K562 (cell line): ENCODE results near the gene ACAD10. TPM values are rescaled to one million over a fixed set of nuclear protein-coding genes. Genes with fewer than 3 reads are reported as not detected.

Experiments used
- ATAC-seq: fragments of 200-7000 bp; cut with Tn5 transposase; 3 replicates; pipeline ENCODE4 v1.9.1; 2020; ENCODE audit warnings: moderate library complexity
- BruUV-seq: library from RNA; stranded (reverse); fragments of 400-500 nt; replicated peaks from 2 replicates; lab custom pipeline; 2021; lab: Mats Ljungman, UMichigan
- CTCF ChIA-PET: fragments of 300-600 bp; formaldehyde crosslinking; extraction: SDS; loops from one replicate; lab custom pipeline; 2021; ENCODE audit warnings: low intra/inter-chr PET ratio; lab: Yijun Ruan, JAX
- POLR2A ChIA-PET: fragments of 300-600, 350-650 bp; sonication (Branson Sonifier 250); formaldehyde crosslinking; extraction: SDS; loops from one replicate; lab custom pipeline; 2021; ENCODE audit warnings: antibody characterized with exemption, inconsistent platforms; lab: Yijun Ruan, JAX
- DNase-seq, 4 experiments: peaks; one replicate each; pipeline versions ENCODE4 v3.0.0 to v3.0.0-alpha.2; 2011 to 2018; ENCODE audit warnings: low spot score in 3 of 4, mixed read lengths in 3 of 4; ENCODE audit errors: extremely low read depth in 1 of 4
- FAIRE-seq: peaks from 2 replicates; lab custom pipeline; 2011; peaks lifted over from hg19 to GRCh38; lab: Jason Lieb, UNC
- H2AFZ ChIP-seq: 2 replicates; pipeline ENCODE4 v1.6.0; 2011; ENCODE audit warnings: low read depth, low read length, control low read depth, inconsistent platforms
- H3K27ac ChIP-seq: fragments of 200-600 bp; 3 replicates; pipeline ENCODE4 v1.8.0; 2011; ENCODE audit warnings: low read depth, mild to moderate bottlenecking, control low read depth, inconsistent platforms, low read length, moderate library complexity, mixed read lengths; ENCODE audit errors: extremely low read depth
- H3K27me3 ChIP-seq, 2 experiments: fragments of 300-600 bp in 1 of 2; 2 replicates in 1 of 2; 3 replicates in 1 of 2; pipeline versions ENCODE4 v1.6.0 to v1.8.0; 2011; ENCODE audit warnings: inconsistent platforms in 2 of 2, low read length in 2 of 2, mild to moderate bottlenecking in 1 of 2, mixed read lengths in 1 of 2, moderate library complexity in 1 of 2; ENCODE audit not compliant: control insufficient read depth in 2 of 2, insufficient read depth in 2 of 2
- H3K36me3 ChIP-seq: fragments of 300-600 bp; 3 replicates; pipeline ENCODE4 v1.8.0; 2011; ENCODE audit warnings: mild to moderate bottlenecking, low read length, inconsistent platforms; ENCODE audit not compliant: control insufficient read depth, insufficient read depth
- H3K4me1 ChIP-seq, 2 experiments: fragments of 200-600 bp in 1 of 2; replicated peaks in 1 of 2; 2 replicates in 1 of 2; 3 replicates in 1 of 2; pipeline versions ENCODE4 v1.5.1 to v1.8.0; 2011; ENCODE audit warnings: inconsistent platforms in 2 of 2, low read length in 2 of 2, mild to moderate bottlenecking in 1 of 2, mixed read lengths in 1 of 2, moderate library complexity in 1 of 2; ENCODE audit not compliant: control insufficient read depth in 2 of 2, insufficient read depth in 2 of 2
- H3K4me2 ChIP-seq: 2 replicates; pipeline ENCODE4 v1.6.1; 2011; ENCODE audit warnings: low read length, control low read depth, inconsistent platforms, mixed read lengths; ENCODE audit not compliant: insufficient read depth
- H3K4me3 ChIP-seq: fragments of 200-600 bp; sonication (generic), shearing (Covaris generic); 2 replicates; pipeline ENCODE4 v1.5.1; 2016; ENCODE audit warnings: control low read depth, inconsistent platforms
- H3K79me2 ChIP-seq: fragments of 200-600 bp; 3 replicates; pipeline ENCODE4 v1.8.0; 2011; ENCODE audit warnings: low read length, inconsistent platforms; ENCODE audit not compliant: control insufficient read depth, insufficient read depth
- H3K9ac ChIP-seq, 2 experiments: 2 replicates each; pipeline versions ENCODE4 v1.6.0 to v1.6.1; 2011; ENCODE audit warnings: low read depth in 2 of 2, low read length in 2 of 2, control low read depth in 1 of 2, inconsistent platforms in 1 of 2, mild to moderate bottlenecking in 1 of 2, mixed read lengths in 1 of 2; ENCODE audit not compliant: insufficient read depth in 1 of 2
- H3K9me1 ChIP-seq: one replicate; pipeline ENCODE4 v1.6.0; 2011; ENCODE audit warnings: inconsistent platforms, mild to moderate bottlenecking, low read length, moderate library complexity; ENCODE audit not compliant: control insufficient read depth, insufficient read depth
- H3K9me3 ChIP-seq: replicated peaks from 2 replicates; pipeline ENCODE4 v1.5.1; 2011; ENCODE audit warnings: low read depth, low read length, inconsistent platforms; ENCODE audit not compliant: control insufficient read depth, insufficient read depth
- H4K20me1 ChIP-seq: replicated peaks from 2 replicates; pipeline ENCODE4 v1.6.1; 2011; ENCODE audit warnings: low read length, inconsistent platforms, mixed read lengths; ENCODE audit not compliant: control insufficient read depth, insufficient read depth
- BHLHE40 ChIP-seq: IDR thresholded peaks from 2 replicates; pipeline ENCODE4 v1.6.1; 2011; ENCODE audit warnings: low read length, improper control_type of control experiment
- C11orf30 ChIP-seq: fragments of 450-650 bp; IDR thresholded peaks from 2 replicates; pipeline ENCODE4 v1.6.1; 2016; ENCODE audit warnings: low read depth, mild to moderate bottlenecking
- CREM ChIP-seq: IDR thresholded peaks from 2 replicates; pipeline ENCODE4 v1.6.1; 2014; ENCODE audit warnings: antibody characterized with exemption, low read depth
- EGR1 ChIP-seq: fragments of 450-650 bp; conservative IDR thresholded peaks from 2 replicates; pipeline ENCODE4 v1.6.1; 2017; ENCODE audit warnings: mild to moderate bottlenecking
- MAFF ChIP-seq: IDR thresholded peaks from 2 replicates; pipeline ENCODE4 v1.6.1; 2012; ENCODE audit warnings: low read length, improper control_type of control experiment
- MAFG ChIP-seq: fragments of 450-650 bp; conservative IDR thresholded peaks from 2 replicates; pipeline ENCODE4 v1.6.1; 2016; ENCODE audit warnings: missing genetic modification characterization, missing compliant biosample characterization
- MAFK ChIP-seq: IDR thresholded peaks from 2 replicates; pipeline ENCODE4 v1.6.1; 2011; ENCODE audit warnings: low read length, improper control_type of control experiment
- SIN3B ChIP-seq: fragments of 450-650 bp; IDR thresholded peaks from 2 replicates; pipeline ENCODE4 v1.6.1; 2017; ENCODE audit warnings: low read depth, mild to moderate bottlenecking, moderate library complexity
- TCFL5 ChIP-seq: fragments of 250-450 bp; sonication (Bioruptor Pico); conservative IDR thresholded peaks from 2 replicates; pipeline ENCODE4 v1.6.1; 2021; ENCODE audit warnings: mild to moderate bottlenecking, moderate library complexity, matching md5 sums
- TEAD1 ChIP-seq, 2 experiments: fragments of 450-650 bp in 1 of 2; sonication (generic) in 1 of 2; formaldehyde crosslinking; IDR thresholded peaks; 2 replicates each; pipeline versions ENCODE4 v1.4.0 to v1.8.0; 2020 to 2022; ENCODE audit warnings: mild to moderate bottlenecking in 2 of 2, missing genetic modification reagents in 1 of 2
- XRCC3 ChIP-seq: fragments of 450-650 bp; IDR thresholded peaks from 2 replicates; pipeline ENCODE4 v1.6.1; 2017; ENCODE audit warnings: mild to moderate bottlenecking, moderate library complexity
- ZNF316 ChIP-seq: fragments of 450-650 bp; IDR thresholded peaks from 2 replicates; pipeline ENCODE4 v1.6.1; 2016
- ZSCAN29 ChIP-seq: fragments of 450-650 bp; IDR thresholded peaks from 2 replicates; pipeline ENCODE4 v1.6.1; 2017
- WGBS: fragments of 100-300 bp; shearing (Covaris generic); methylation state at CpG from one replicate; pipeline ENCODE4 v1.1.6; 2016; ENCODE audit warnings: low coverage, mixed read lengths; ENCODE audit not compliant: insufficient coverage; ENCODE audit errors: missing lambda C conversion rate; 5-methylcytosine and 5-hydroxymethylcytosine counted together
- in situ Hi-C: fragments of 300-500 bp; cut with MboI; formaldehyde crosslinking; loops from 4 replicates; pipeline ENCODE4 v1.15.0; 2018; ENCODE audit warnings: inconsistent platforms, mixed read lengths
- intact Hi-C: fragments of 100-400 bp; cut with micrococcal nuclease; formaldehyde crosslinking; loops from 2 replicates; pipeline ENCODE4 v1.14.2; 2022
- polyA plus RNA-seq, 8 experiments: library from polyadenylated mRNA; depleted of rRNA in 4 of 8; stranded (reverse) in 5 of 8; unstranded in 3 of 8; fragments of >200 nt; fragmentation: Nextera tagmentation in 2 of 8; fragmentation: Illumina TruSeq in 1 of 8; extraction: Ambion mirVana in 2 of 8; extraction: Trizol in 1 of 8; gene quantifications; 2 replicates each; pipeline versions ENCODE4 v1.2.1 to v1.2.3, GENCODE V29; 2011 to 2014; ENCODE audit warnings: inconsistent platforms in 1 of 8, missing spikeins in 1 of 8
- total RNA-seq, 7 experiments: library from RNA; depleted of rRNA in 6 of 7; stranded (reverse); fragments of >200 nt in 6 of 7; fragmentation: Illumina TruSeq in 2 of 7; extraction: Trizol in 2 of 7; gene quantifications; 2 replicates each; pipeline versions ENCODE4 v1.2.1 to v1.2.3, GENCODE V29; 2011 to 2021; ENCODE audit warnings: low replicate concordance in 1 of 7
- TF ChIP-seq, protein P1 (sequence below): sonication (generic); formaldehyde crosslinking; IDR thresholded peaks from 2 replicates; pipeline ENCODE4 v1.8.0; 2023; ENCODE audit warnings: mild to moderate bottlenecking, missing genetic modification reagents
- TF ChIP-seq, protein P2 (sequence below): sonication (generic); formaldehyde crosslinking; IDR thresholded peaks from 2 replicates; pipeline ENCODE4 v1.4.0; 2020; ENCODE audit warnings: mild to moderate bottlenecking, missing genetic modification reagents

ACAD10 gene
- total and polyA plus RNA-seq, 9 of the 15 experiments (the other 6 are each of a cell fraction or from before 2014, with no cell fraction given): 2.3 to 19.2 (median 12.0) TPM

DNA sequence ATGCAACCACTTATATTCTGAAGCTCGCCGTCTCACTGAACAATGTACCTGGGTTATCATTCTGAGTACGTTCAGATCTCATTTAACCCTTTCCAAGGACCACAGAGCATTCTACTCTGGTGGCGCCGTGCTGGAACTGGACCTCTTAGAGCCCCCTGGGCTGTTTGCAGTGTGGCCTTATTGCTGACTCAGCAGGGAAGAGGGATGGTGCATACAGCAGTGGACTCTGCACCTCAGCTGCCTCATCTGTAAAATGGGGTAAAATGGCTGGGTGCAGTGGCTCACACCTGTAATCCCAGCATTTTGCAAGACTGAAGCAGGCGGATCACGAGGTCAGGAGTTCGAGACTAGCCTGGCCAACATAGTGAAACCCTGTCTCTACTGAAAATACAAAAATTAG is 83.7 kb downstream of the ACAD10 start:
- no peaks in the 10 kb centered on the region for H3K9me1 ChIP-seq
- H3K36me3 ChIP-seq: no peaks in the 10 kb centered on the region
- no TSS peak for BruUV-seq
- H3K4me2 ChIP-seq: no peak overlapping the region
- no peak overlapping the region for H3K27ac ChIP-seq
- no peaks in the 10 kb centered on the region for H3K9me3 ChIP-seq
- ChIA-PET POLR2A (no interaction called here), CTCF (no interaction called here)
- H3K9ac ChIP-seq: no peak overlapping the region; a peak in 1 of 4 replicates
- peaks cover 23 to 31% of the 10 kb centered on the region in 2 experiments for H3K4me1 ChIP-seq
- intact Hi-C loops: no loop called here
- H3K4me3 ChIP-seq: no peak overlapping the region
- no peak overlapping the region for H2AFZ ChIP-seq
- TF ChIP-seq MAFG (tag): peak; percentile 91
- TF ChIP-seq, protein P1, sequence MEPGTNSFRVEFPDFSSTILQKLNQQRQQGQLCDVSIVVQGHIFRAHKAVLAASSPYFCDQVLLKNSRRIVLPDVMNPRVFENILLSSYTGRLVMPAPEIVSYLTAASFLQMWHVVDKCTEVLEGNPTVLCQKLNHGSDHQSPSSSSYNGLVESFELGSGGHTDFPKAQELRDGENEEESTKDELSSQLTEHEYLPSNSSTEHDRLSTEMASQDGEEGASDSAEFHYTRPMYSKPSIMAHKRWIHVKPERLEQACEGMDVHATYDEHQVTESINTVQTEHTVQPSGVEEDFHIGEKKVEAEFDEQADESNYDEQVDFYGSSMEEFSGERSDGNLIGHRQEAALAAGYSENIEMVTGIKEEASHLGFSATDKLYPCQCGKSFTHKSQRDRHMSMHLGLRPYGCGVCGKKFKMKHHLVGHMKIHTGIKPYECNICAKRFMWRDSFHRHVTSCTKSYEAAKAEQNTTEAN (CRISPR knock-in tag): no peak
- TF ChIP-seq C11orf30: peak; percentile 92
- no peak for TF ChIP-seq TEAD1 (CRISPR knock-in tag; IDR thresholded peaks at IDR 0.05)
- peak; percentile 94 for TF ChIP-seq ZNF316
- TF ChIP-seq BHLHE40: no peak
- TF ChIP-seq MAFK: peak; percentile 94
- TF ChIP-seq SIN3B: no peak
- TF ChIP-seq XRCC3: no peak
- TF ChIP-seq EGR1: no peak
- TF ChIP-seq TCFL5: no peak
- TF ChIP-seq CREM: no peak
- TF ChIP-seq, protein P2, sequence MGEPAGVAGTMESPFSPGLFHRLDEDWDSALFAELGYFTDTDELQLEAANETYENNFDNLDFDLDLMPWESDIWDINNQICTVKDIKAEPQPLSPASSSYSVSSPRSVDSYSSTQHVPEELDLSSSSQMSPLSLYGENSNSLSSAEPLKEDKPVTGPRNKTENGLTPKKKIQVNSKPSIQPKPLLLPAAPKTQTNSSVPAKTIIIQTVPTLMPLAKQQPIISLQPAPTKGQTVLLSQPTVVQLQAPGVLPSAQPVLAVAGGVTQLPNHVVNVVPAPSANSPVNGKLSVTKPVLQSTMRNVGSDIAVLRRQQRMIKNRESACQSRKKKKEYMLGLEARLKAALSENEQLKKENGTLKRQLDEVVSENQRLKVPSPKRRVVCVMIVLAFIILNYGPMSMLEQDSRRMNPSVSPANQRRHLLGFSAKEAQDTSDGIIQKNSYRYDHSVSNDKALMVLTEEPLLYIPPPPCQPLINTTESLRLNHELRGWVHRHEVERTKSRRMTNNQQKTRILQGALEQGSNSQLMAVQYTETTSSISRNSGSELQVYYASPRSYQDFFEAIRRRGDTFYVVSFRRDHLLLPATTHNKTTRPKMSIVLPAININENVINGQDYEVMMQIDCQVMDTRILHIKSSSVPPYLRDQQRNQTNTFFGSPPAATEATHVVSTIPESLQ (CRISPR knock-in tag): no peak
- TF ChIP-seq ZSCAN29: no peak
- peak; percentile 93 for TF ChIP-seq MAFF
- FAIRE-seq: no peak
- no peaks in the 10 kb centered on the region; the same call in 2 of the 3 replicates for H3K79me2 ChIP-seq
- ATAC-seq: no peak
- in situ Hi-C loops: no loop called here
- 73% methylated on average over 8 of the region's 8 CpGs for WGBS
- H4K20me1 ChIP-seq: no peaks in the 10 kb centered on the region
- H3K27me3 ChIP-seq: no peaks in the 10 kb centered on the region
- no peak for DNase-seq
